A673 (cell line): Measurements from ENCODE around the gene THOC1. TPM values are rescaled to one million over a fixed set of nuclear protein-coding genes. Genes with fewer than 3 reads are reported as not detected.

ENCODE experiments used
- BruUV-seq: library from RNA; stranded (reverse); fragments of 400-500 nt; replicated peaks from 2 replicates; lab custom pipeline; 2021; lab: Mats Ljungman, UMichigan
- CTCF ChIA-PET: fragments of 300-600 bp; sonication (Branson Sonifier 250); formaldehyde crosslinking; loops from one replicate; lab custom pipeline; 2022; ENCODE audit warnings: antibody characterized with exemption; lab: Charles Lee
- POLR2A ChIA-PET: fragments of 300-600 bp; sonication (Branson Sonifier 250); formaldehyde crosslinking; loops from one replicate; lab custom pipeline; 2022; ENCODE audit warnings: antibody characterized with exemption; ENCODE audit not compliant: low non-redundant PET; lab: Charles Lee
- DNase-seq: peaks from one replicate; pipeline ENCODE4 v3.0.0-alpha.2; 2015; ENCODE audit warnings: low spot score
- H3K27ac ChIP-seq: fragments of 200-600 bp; sonication (generic); 2 replicates; pipeline ENCODE4 v1.5.1; 2016; ENCODE audit warnings: mixed run types, low read depth, mild to moderate bottlenecking, mixed read lengths, antibody characterized with exemption, low read length; ENCODE audit not compliant: poor library complexity, severe bottlenecking
- H3K27me3 ChIP-seq: fragments of 200-600 bp; sonication (generic); replicated peaks from 2 replicates; pipeline ENCODE4 v1.6.1; 2017; ENCODE audit warnings: mixed run types, low read depth, mild to moderate bottlenecking, mixed read lengths, antibody characterized with exemption, low read length; ENCODE audit not compliant: insufficient read depth, poor library complexity
- H3K36me3 ChIP-seq: fragments of 200-600 bp; sonication (generic); 2 replicates; pipeline ENCODE4 v1.6.1; 2016; ENCODE audit warnings: mixed run types, mild to moderate bottlenecking, mixed read lengths, antibody characterized with exemption, low read length; ENCODE audit not compliant: insufficient read depth, poor library complexity, severe bottlenecking
- H3K4me1 ChIP-seq: fragments of 200-600 bp; sonication (generic); 2 replicates; pipeline ENCODE4 v1.6.1; 2017; ENCODE audit warnings: mixed run types, mild to moderate bottlenecking, mixed read lengths, antibody characterized with exemption, low read length; ENCODE audit not compliant: insufficient read depth, poor library complexity, severe bottlenecking
- H3K4me3 ChIP-seq: fragments of 200-600 bp; sonication (generic); 2 replicates; pipeline ENCODE4 v1.5.1; 2016; ENCODE audit warnings: low read depth, mixed run types, mild to moderate bottlenecking, mixed read lengths, low read length; ENCODE audit not compliant: poor library complexity, severe bottlenecking
- H3K9me3 ChIP-seq: fragments of 200-600 bp; sonication (generic); 2 replicates; pipeline ENCODE4 v1.6.1; 2016; ENCODE audit warnings: mixed run types, low read depth, mild to moderate bottlenecking, mixed read lengths, antibody characterized with exemption, low read length; ENCODE audit not compliant: poor library complexity, severe bottlenecking
- EZH2 ChIP-seq: fragments of 200-600 bp; sonication (generic); IDR thresholded peaks from 2 replicates; pipeline ENCODE4 v1.6.1; 2017; ENCODE audit warnings: borderline replicate concordance, low read depth, mild to moderate bottlenecking, mixed read lengths, antibody characterized with exemption, low read length; ENCODE audit not compliant: poor library complexity, severe bottlenecking
- intact Hi-C: fragments of 100-400 bp; cut with micrococcal nuclease; formaldehyde crosslinking; loops from one replicate; pipeline ENCODE4 v1.10.0; 2022; ENCODE audit not compliant: unreplicated experiment
- total RNA-seq: library from RNA; stranded (reverse); gene quantifications from 2 replicates; pipeline ENCODE4 v1.2.3, GENCODE V29; 2021
- TF ChIP-seq, protein P1 (sequence below): fragments of 300-800, 200-600 bp; sonication (generic); conservative IDR thresholded peaks from 2 replicates; pipeline ENCODE4 v1.5.1; 2017; ENCODE audit warnings: low read depth, mild to moderate bottlenecking, antibody characterized with exemption, low read length, moderate library complexity, mixed read lengths

Gene THOC1
- total RNA-seq, 1 experiment from 2014 or later, result 76.7 TPM

DNA sequence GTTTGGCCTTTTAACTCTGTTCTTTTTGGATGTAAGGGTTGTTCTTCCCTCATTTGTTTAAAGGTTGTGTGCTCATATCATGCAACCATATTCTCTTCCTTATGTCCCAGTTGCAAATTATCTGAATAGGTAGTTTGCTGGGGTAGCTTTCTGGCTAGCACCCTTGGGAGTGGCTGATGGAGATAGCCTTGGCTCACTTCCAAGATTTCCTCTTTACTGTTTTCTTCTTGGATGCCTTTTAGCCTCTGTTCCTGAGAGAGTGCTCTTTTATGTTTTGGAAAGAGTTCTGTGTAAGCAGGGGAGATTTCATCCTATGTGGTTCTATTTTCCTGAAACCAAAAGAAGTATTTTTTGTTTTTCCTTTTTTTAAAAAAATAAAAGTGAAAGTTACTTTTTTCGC, 84.1 kb downstream of the THOC1 start:
- H3K36me3 ChIP-seq, result peaks cover 53% of the 10 kb centered on the region
- DNase-seq, result peak; percentile 40
- H3K27me3 ChIP-seq, result no peaks in the 10 kb centered on the region
- intact Hi-C loops, result no loop called here
- POLR2A ChIA-PET, result no interaction called here
- no peak overlapping the region for H3K27ac ChIP-seq
- H3K4me1 ChIP-seq, result peaks cover 8% of the 10 kb centered on the region
- no TSS peak for BruUV-seq
- CTCF ChIA-PET, result no interaction called here
- no peak overlapping the region for H3K4me3 ChIP-seq
- TF ChIP-seq EZH2, result no peak
- TF ChIP-seq, protein P1, sequence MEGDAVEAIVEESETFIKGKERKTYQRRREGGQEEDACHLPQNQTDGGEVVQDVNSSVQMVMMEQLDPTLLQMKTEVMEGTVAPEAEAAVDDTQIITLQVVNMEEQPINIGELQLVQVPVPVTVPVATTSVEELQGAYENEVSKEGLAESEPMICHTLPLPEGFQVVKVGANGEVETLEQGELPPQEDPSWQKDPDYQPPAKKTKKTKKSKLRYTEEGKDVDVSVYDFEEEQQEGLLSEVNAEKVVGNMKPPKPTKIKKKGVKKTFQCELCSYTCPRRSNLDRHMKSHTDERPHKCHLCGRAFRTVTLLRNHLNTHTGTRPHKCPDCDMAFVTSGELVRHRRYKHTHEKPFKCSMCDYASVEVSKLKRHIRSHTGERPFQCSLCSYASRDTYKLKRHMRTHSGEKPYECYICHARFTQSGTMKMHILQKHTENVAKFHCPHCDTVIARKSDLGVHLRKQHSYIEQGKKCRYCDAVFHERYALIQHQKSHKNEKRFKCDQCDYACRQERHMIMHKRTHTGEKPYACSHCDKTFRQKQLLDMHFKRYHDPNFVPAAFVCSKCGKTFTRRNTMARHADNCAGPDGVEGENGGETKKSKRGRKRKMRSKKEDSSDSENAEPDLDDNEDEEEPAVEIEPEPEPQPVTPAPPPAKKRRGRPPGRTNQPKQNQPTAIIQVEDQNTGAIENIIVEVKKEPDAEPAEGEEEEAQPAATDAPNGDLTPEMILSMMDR, result no peak
- H3K9me3 ChIP-seq, result no peaks in the 10 kb centered on the region

DNA sequence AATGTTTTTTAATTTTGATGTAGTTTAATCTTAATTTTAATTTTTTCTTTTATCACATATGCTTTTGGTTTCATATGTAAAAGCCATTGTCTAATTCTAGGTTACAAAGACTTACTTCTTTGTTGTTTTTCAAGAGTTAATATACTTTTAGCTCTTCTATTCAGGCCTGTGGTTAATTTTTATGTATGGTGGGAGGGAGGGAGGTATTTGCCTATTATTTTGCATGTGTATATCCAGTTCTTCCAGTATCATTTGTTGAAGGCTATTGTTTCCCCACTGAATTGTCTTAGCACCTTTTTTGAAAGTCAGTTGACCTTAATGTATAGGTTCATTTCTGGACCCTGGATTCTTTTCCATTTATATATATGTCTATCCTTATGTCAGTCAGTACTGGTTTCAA, 86.1 kb downstream of the THOC1 start:
- no peak for TF ChIP-seq EZH2
- TF ChIP-seq, protein P1, result no peak
- intact Hi-C loops, result no loop called here
- Histone ChIP-seq H3K4me1 (peaks cover 8% of the 10 kb centered on the region), H3K4me3 (no peak overlapping the region), H3K36me3 (peaks cover 57% of the 10 kb centered on the region), H3K27me3 (no peaks in the 10 kb centered on the region), H3K9me3 (no peaks in the 10 kb centered on the region), H3K27ac (no peak overlapping the region)
- CTCF ChIA-PET, result no interaction called here
- no TSS peak for BruUV-seq
- no peak for DNase-seq
- POLR2A ChIA-PET, result no interaction called here

DNA sequence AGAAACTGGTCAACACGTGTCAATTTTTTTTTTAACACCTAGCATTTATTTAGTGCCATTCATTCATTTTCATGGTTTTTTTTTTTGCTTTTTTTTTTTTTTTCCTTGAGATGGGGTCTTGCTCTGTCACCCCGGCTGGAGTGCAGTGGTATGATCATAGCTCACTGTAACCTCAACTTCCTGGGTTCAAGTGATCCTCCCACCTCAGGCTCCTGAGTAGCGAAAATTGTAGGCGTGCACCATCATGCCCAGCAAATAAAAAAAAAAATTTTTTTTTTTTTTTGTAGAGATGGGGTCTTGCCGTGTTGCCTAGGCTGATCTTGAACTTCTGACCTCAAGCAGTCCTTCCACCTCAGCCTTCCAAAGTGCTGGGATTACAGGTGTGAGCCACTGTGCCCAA, 88.3 kb downstream of the THOC1 start:
- H3K27ac ChIP-seq, result no peak overlapping the region
- POLR2A ChIA-PET, result no interaction called here
- no peaks in the 10 kb centered on the region for H3K27me3 ChIP-seq
- peaks cover 48% of the 10 kb centered on the region for H3K36me3 ChIP-seq
- no peaks in the 10 kb centered on the region for H3K9me3 ChIP-seq
- H3K4me1 ChIP-seq, result peaks cover 8% of the 10 kb centered on the region
- DNase-seq, result no peak
- intact Hi-C loops, result no loop called here
- H3K4me3 ChIP-seq, result no peak overlapping the region
- TF ChIP-seq, protein P1, result no peak
- TF ChIP-seq EZH2, result no peak
- BruUV-seq, result no TSS peak
- CTCF ChIA-PET, result no interaction called here
